H9 (cell line): ENCODE measurements around the gene BTN3A1. TPM values are rescaled to one million over a fixed set of nuclear protein-coding genes. Genes with fewer than 3 reads are reported as not detected.

ENCODE experiments used
- DNase-seq: peaks from one replicate; pipeline ENCODE4 v3.0.0-alpha.2; 2017
- H2AFZ ChIP-seq: one replicate; pipeline ENCODE4 v1.6.1; 2013; ENCODE audit warnings: mild to moderate bottlenecking, low read length, control low read depth, moderate library complexity
- H2AK5ac ChIP-seq: 2 replicates; pipeline ENCODE4 v1.6.1; 2013; ENCODE audit warnings: low read length, control low read depth, mixed read lengths; ENCODE audit not compliant: insufficient read length
- H2BK120ac ChIP-seq: one replicate; pipeline ENCODE4 v1.6.1; 2013; ENCODE audit warnings: low read depth, mild to moderate bottlenecking, low read length, control low read depth, inconsistent platforms; ENCODE audit not compliant: poor library complexity, severe bottlenecking
- H2BK12ac ChIP-seq: 2 replicates; pipeline ENCODE4 v1.6.1; 2013; ENCODE audit warnings: low read length, control low read depth, mixed read lengths, low read depth; ENCODE audit not compliant: insufficient read length
- H2BK15ac ChIP-seq: 2 replicates; pipeline ENCODE4 v1.6.1; 2013; ENCODE audit warnings: low read depth, low read length, control low read depth
- H2BK20ac ChIP-seq: one replicate; pipeline ENCODE4 v1.6.1; 2013; ENCODE audit warnings: low read depth, mild to moderate bottlenecking, low read length, control low read depth, inconsistent platforms; ENCODE audit not compliant: poor library complexity, severe bottlenecking
- H2BK5ac ChIP-seq: 2 replicates; pipeline ENCODE4 v1.6.1; 2013; ENCODE audit warnings: low read length, control low read depth, mixed read lengths; ENCODE audit not compliant: insufficient read length
- H3K14ac ChIP-seq: 2 replicates; pipeline ENCODE4 v1.6.1; 2013; ENCODE audit warnings: low read length, control low read depth; ENCODE audit not compliant: insufficient read depth
- H3K18ac ChIP-seq: 2 replicates; pipeline ENCODE4 v1.6.1; 2013; ENCODE audit warnings: low read depth, mild to moderate bottlenecking, mixed read lengths, low read length, control low read depth; ENCODE audit not compliant: insufficient read length
- H3K23ac ChIP-seq: 2 replicates; pipeline ENCODE4 v1.6.1; 2013; ENCODE audit warnings: low read length, control low read depth, mixed read lengths, low read depth; ENCODE audit not compliant: insufficient read length
- H3K23me2 ChIP-seq: 2 replicates; pipeline ENCODE4 v1.6.1; 2013; ENCODE audit warnings: low read depth, mild to moderate bottlenecking, mixed read lengths, low read length, control low read depth; ENCODE audit not compliant: insufficient read length, poor library complexity, severe bottlenecking
- H3K27ac ChIP-seq: 2 replicates; pipeline ENCODE4 v1.5.1; 2013; ENCODE audit warnings: low read length, control low read depth, mixed read lengths, low read depth; ENCODE audit not compliant: insufficient read length
- H3K27me3 ChIP-seq: 2 replicates; pipeline ENCODE4 v1.6.1; 2013; ENCODE audit warnings: low read length, control low read depth, inconsistent platforms; ENCODE audit not compliant: insufficient read depth
- H3K4ac ChIP-seq: 2 replicates; pipeline ENCODE4 v1.6.1; 2013; ENCODE audit warnings: low read depth, mild to moderate bottlenecking, control low read depth, inconsistent platforms, low read length, moderate library complexity
- H3K4me1 ChIP-seq: 2 replicates; pipeline ENCODE4 v1.6.1; 2013; ENCODE audit warnings: low read length, control low read depth, inconsistent platforms; ENCODE audit not compliant: insufficient read depth
- H3K4me2 ChIP-seq: 2 replicates; pipeline ENCODE4 v1.6.1; 2013; ENCODE audit warnings: low read length, control low read depth, mixed read lengths; ENCODE audit not compliant: insufficient read length, insufficient read depth
- H3K56ac ChIP-seq: 2 replicates; pipeline ENCODE4 v1.6.1; 2013; ENCODE audit warnings: low read depth, mild to moderate bottlenecking, mixed read lengths, low read length, control low read depth; ENCODE audit not compliant: insufficient read length
- H3K79me1 ChIP-seq: 2 replicates; pipeline ENCODE4 v1.6.1; 2013; ENCODE audit warnings: low read depth, mild to moderate bottlenecking, moderate library complexity, low read length, control low read depth, inconsistent platforms; ENCODE audit not compliant: insufficient read depth, poor library complexity, severe bottlenecking
- H3K79me2 ChIP-seq: 2 replicates; pipeline ENCODE4 v1.6.1; 2013; ENCODE audit warnings: low read length, control low read depth, inconsistent platforms; ENCODE audit not compliant: insufficient read depth
- H3K9ac ChIP-seq: 2 replicates; pipeline ENCODE4 v1.6.1; 2013; ENCODE audit warnings: low read length, control low read depth, mixed read lengths; ENCODE audit not compliant: insufficient read length; ENCODE audit errors: extremely low read depth
- H3K9me3 ChIP-seq: one replicate; pipeline ENCODE4 v1.6.1; 2013; ENCODE audit warnings: low read depth, low read length, inconsistent platforms; ENCODE audit not compliant: control insufficient read depth
- H3T11ph ChIP-seq: one replicate; pipeline ENCODE4 v1.6.1; 2013; ENCODE audit warnings: mild to moderate bottlenecking, low read length, control low read depth, inconsistent platforms
- H4K20me1 ChIP-seq: one replicate; pipeline ENCODE4 v1.6.1; 2013; ENCODE audit not compliant: control insufficient read depth, insufficient read length, insufficient read depth
- H4K5ac ChIP-seq: 2 replicates; pipeline ENCODE4 v1.6.1; 2013; ENCODE audit warnings: low read depth, mild to moderate bottlenecking, mixed read lengths, low read length, control low read depth; ENCODE audit not compliant: insufficient read length
- H4K8ac ChIP-seq: replicated peaks from 2 replicates; pipeline ENCODE4 v1.6.1; 2013; ENCODE audit warnings: low read length, control low read depth, mixed read lengths, low read depth; ENCODE audit not compliant: insufficient read length
- H4K91ac ChIP-seq: 2 replicates; pipeline ENCODE4 v1.6.1; 2013; ENCODE audit warnings: low read depth, mild to moderate bottlenecking, moderate library complexity, mixed read lengths, low read length, control low read depth; ENCODE audit not compliant: insufficient read length
- H3K27ac Mint-ChIP-seq, 3 experiments: 2 replicates in 2 of 3; 3 replicates in 1 of 3; pipeline ENCODE4 v1.8.0; 2020 to 2021; ENCODE audit warnings: mixed read lengths in 3 of 3, mild to moderate bottlenecking in 1 of 3, moderate library complexity in 1 of 3
- H3K27me3 Mint-ChIP-seq: 2 replicates; pipeline ENCODE4 v1.8.0; 2021; ENCODE audit warnings: low read depth, mild to moderate bottlenecking, moderate library complexity, mixed read lengths
- H3K36me3 Mint-ChIP-seq, 3 experiments: 2 replicates in 2 of 3; 3 replicates in 1 of 3; pipeline ENCODE4 v1.8.0; 2020 to 2021; ENCODE audit warnings: low read depth in 3 of 3, mixed read lengths in 3 of 3; ENCODE audit not compliant: insufficient read depth in 1 of 3
- H3K4me1 Mint-ChIP-seq, 2 experiments: 2 replicates each; pipeline ENCODE4 v1.8.0; 2020; ENCODE audit warnings: mixed read lengths in 2 of 2
- H3K4me3 Mint-ChIP-seq, 2 experiments: 2 replicates in 1 of 2; 3 replicates in 1 of 2; pipeline ENCODE4 v1.8.0; 2020 to 2021; ENCODE audit warnings: mild to moderate bottlenecking in 2 of 2, mixed read lengths in 2 of 2, moderate library complexity in 1 of 2
- H3K9me3 Mint-ChIP-seq, 2 experiments: 2 replicates in 1 of 2; 3 replicates in 1 of 2; pipeline ENCODE4 v1.8.0; 2020; ENCODE audit warnings: mild to moderate bottlenecking in 2 of 2, mixed read lengths in 2 of 2, moderate library complexity in 1 of 2
- WGBS: extraction: QIAGEN DNeasy Blood & Tissue Kit; methylation state at CpG from one replicate; pipeline ENCODE4 v1.1.7; 2013; ENCODE audit warnings: missing lambda C conversion rate, low lambda C conversion rate, mixed read lengths; ENCODE audit not compliant: insufficient read length; ENCODE audit errors: extremely low coverage; 5-methylcytosine and 5-hydroxymethylcytosine counted together
- total RNA-seq: library from RNA; stranded (reverse); gene quantifications from 2 replicates; pipeline ENCODE4 v1.2.1, GENCODE V29; 2021
- TF ChIP-seq, protein P1 (sequence below): fragments of 200-600 bp; sonication (generic); conservative IDR thresholded peaks from 3 replicates; pipeline ENCODE4 v1.8.0; 2021; ENCODE audit warnings: antibody characterized with exemption, mild to moderate bottlenecking

Gene BTN3A1
- total RNA-seq, 1 experiment from 2014 or later: 2.5 TPM

- H3K27ac Mint-ChIP-seq: no peak overlapping the region
- no peaks in the 10 kb centered on the region for H3K9me3 Mint-ChIP-seq
- H3T11ph ChIP-seq: no peak overlapping the region
- no peak overlapping the region for H2BK5ac ChIP-seq
- no peak overlapping the region for H4K5ac ChIP-seq
- TF ChIP-seq, protein P1, sequence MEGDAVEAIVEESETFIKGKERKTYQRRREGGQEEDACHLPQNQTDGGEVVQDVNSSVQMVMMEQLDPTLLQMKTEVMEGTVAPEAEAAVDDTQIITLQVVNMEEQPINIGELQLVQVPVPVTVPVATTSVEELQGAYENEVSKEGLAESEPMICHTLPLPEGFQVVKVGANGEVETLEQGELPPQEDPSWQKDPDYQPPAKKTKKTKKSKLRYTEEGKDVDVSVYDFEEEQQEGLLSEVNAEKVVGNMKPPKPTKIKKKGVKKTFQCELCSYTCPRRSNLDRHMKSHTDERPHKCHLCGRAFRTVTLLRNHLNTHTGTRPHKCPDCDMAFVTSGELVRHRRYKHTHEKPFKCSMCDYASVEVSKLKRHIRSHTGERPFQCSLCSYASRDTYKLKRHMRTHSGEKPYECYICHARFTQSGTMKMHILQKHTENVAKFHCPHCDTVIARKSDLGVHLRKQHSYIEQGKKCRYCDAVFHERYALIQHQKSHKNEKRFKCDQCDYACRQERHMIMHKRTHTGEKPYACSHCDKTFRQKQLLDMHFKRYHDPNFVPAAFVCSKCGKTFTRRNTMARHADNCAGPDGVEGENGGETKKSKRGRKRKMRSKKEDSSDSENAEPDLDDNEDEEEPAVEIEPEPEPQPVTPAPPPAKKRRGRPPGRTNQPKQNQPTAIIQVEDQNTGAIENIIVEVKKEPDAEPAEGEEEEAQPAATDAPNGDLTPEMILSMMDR: no peak
- no peak overlapping the region for H3K18ac ChIP-seq
- no peaks in the 10 kb centered on the region for H3K4me1 ChIP-seq
- no peak overlapping the region for H2BK15ac ChIP-seq
- no CpG with 5 or more reads among the region's 1 CpG for WGBS
- H3K79me2 ChIP-seq: no peaks in the 10 kb centered on the region
- no peak overlapping the region for H3K4me2 ChIP-seq
- no peak overlapping the region for H3K9ac ChIP-seq
- H3K4ac ChIP-seq: no peak overlapping the region
- no peaks in the 10 kb centered on the region for H3K4me1 Mint-ChIP-seq
- H3K9me3 ChIP-seq: no peaks in the 10 kb centered on the region
- no peaks in the 10 kb centered on the region for H3K79me1 ChIP-seq
- no peak overlapping the region for H4K91ac ChIP-seq
- no peaks in the 10 kb centered on the region for H3K23me2 ChIP-seq
- H3K27ac ChIP-seq: no peak overlapping the region
- no peak overlapping the region for H3K14ac ChIP-seq
- no peaks in the 10 kb centered on the region for H4K20me1 ChIP-seq
- H2BK20ac ChIP-seq: no peak overlapping the region
- H2AFZ ChIP-seq: no peak overlapping the region
- H3K23ac ChIP-seq: no peak overlapping the region
- DNase-seq: no peak
- no peak overlapping the region for H2BK120ac ChIP-seq
- H3K27me3 ChIP-seq: no peaks in the 10 kb centered on the region
- H3K56ac ChIP-seq: no peak overlapping the region
- no peak overlapping the region for H2BK12ac ChIP-seq
- H3K36me3 Mint-ChIP-seq: peaks cover 14 to 32% (median 30%) of the 10 kb centered on the region in 3 experiments; a peak in 6 of 7 replicates
- H3K4me3 Mint-ChIP-seq: no peak overlapping the region
- no peak overlapping the region for H2AK5ac ChIP-seq
- H4K8ac ChIP-seq: no peak overlapping the region
- no peaks in the 10 kb centered on the region for H3K27me3 Mint-ChIP-seq
These were observed 7.8 kb upstream of the BTN3A1 start for GRCh38 chr6:26394289-26394688.
